PC-3 (cell line): Measurements from ENCODE around the gene SLC1A7. TPM values are rescaled to one million over a fixed set of nuclear protein-coding genes. Genes with fewer than 3 reads are reported as not detected.

Experiments
- ATAC-seq: fragments of 200-7000 bp; cut with Tn5 transposase; 2 replicates; pipeline ENCODE4 v1.9.1; 2020; ENCODE audit warnings: mild to moderate bottlenecking, moderate library complexity
- BruUV-seq: library from RNA; stranded (reverse); fragments of 400-500 nt; replicated peaks from 2 replicates; lab custom pipeline; 2021; lab: Mats Ljungman, UMichigan
- CTCF ChIA-PET: fragments of 300-600 bp; sonication (Branson Sonifier 250); formaldehyde crosslinking; loops from one replicate; lab custom pipeline; 2022; ENCODE audit warnings: antibody characterized with exemption; lab: Charles Lee
- POLR2A ChIA-PET: fragments of 300-600 bp; sonication (Branson Sonifier 250); formaldehyde crosslinking; loops from one replicate; lab custom pipeline; 2022; ENCODE audit warnings: antibody characterized with exemption; ENCODE audit not compliant: unreplicated experiment; lab: Charles Lee
- DNase-seq: peaks from one replicate; pipeline ENCODE4 v3.0.0-alpha.2; 2015
- H2AFZ ChIP-seq: fragments of 300-600 bp; sonication (generic); 2 replicates; pipeline ENCODE4 v1.6.0; 2016; ENCODE audit warnings: antibody characterized with exemption, low read length
- H3F3A ChIP-seq: fragments of 300-600 bp; sonication (generic); one replicate; pipeline ENCODE4 v1.6.0; 2017; ENCODE audit warnings: antibody characterized with exemption, low read length, control low read depth, mild to moderate bottlenecking; ENCODE audit not compliant: unreplicated experiment
- H3K27ac ChIP-seq: fragments of 300-600 bp; sonication (generic); 2 replicates; pipeline ENCODE4 v1.5.1; 2016; ENCODE audit warnings: mild to moderate bottlenecking, low read length
- H3K27me3 ChIP-seq: fragments of 300-600 bp; sonication (generic); 2 replicates; pipeline ENCODE4 v1.6.1; 2016; ENCODE audit warnings: low read length, mixed read lengths
- H3K36me3 ChIP-seq: fragments of 300-600 bp; sonication (generic); 2 replicates; pipeline ENCODE4 v1.6.1; 2016; ENCODE audit warnings: low read depth, mixed run types, low read length, mixed read lengths
- H3K4me1 ChIP-seq: fragments of 300-600 bp; sonication (generic); 2 replicates; pipeline ENCODE4 v1.5.1; 2016; ENCODE audit warnings: low read length; ENCODE audit not compliant: insufficient read depth
- H3K4me2 ChIP-seq: fragments of 300-600 bp; sonication (generic); 2 replicates; pipeline ENCODE4 v1.6.0; 2016; ENCODE audit warnings: low read length
- H3K4me3 ChIP-seq: fragments of 300-600 bp; sonication (generic); 2 replicates; pipeline ENCODE4 v1.5.1; 2016; ENCODE audit warnings: mild to moderate bottlenecking, low read length, mixed read lengths
- H3K79me2 ChIP-seq: fragments of 300-600 bp; sonication (generic); 2 replicates; pipeline ENCODE4 v1.6.1; 2017; ENCODE audit warnings: low read length, mixed read lengths
- H3K9ac ChIP-seq: fragments of 300-600 bp; sonication (generic); 2 replicates; pipeline ENCODE4 v1.6.0; 2016; ENCODE audit warnings: mild to moderate bottlenecking, low read length
- H3K9me2 ChIP-seq: fragments of 300-600 bp; sonication (generic); replicated peaks from 2 replicates; pipeline ENCODE4 v1.6.1; 2016; ENCODE audit warnings: mixed run types, low read length, mixed read lengths
- H3K9me3 ChIP-seq: fragments of 300-600 bp; sonication (generic); 2 replicates; pipeline ENCODE4 v1.6.1; 2016; ENCODE audit warnings: low read length, mixed read lengths
- H4K20me1 ChIP-seq: fragments of 300-600 bp; sonication (generic); 2 replicates; pipeline ENCODE4 v1.6.1; 2016; ENCODE audit warnings: low read length, mixed read lengths
- CTCF ChIP-seq: fragments of 300-600 bp; sonication (generic); conservative IDR thresholded peaks from 2 replicates; pipeline ENCODE4 v1.5.1; 2017; ENCODE audit warnings: antibody characterized with exemption, low read depth, mild to moderate bottlenecking, low read length
- EZH2 ChIP-seq: fragments of 300-600 bp; sonication (generic); IDR thresholded peaks from one replicate; pipeline ENCODE4 v1.6.1; 2017; ENCODE audit warnings: antibody characterized with exemption, mild to moderate bottlenecking, low read length; ENCODE audit not compliant: unreplicated experiment
- EZH2phosphoT487 ChIP-seq: fragments of 300-600 bp; sonication (generic); IDR thresholded peaks from 2 replicates; pipeline ENCODE4 v1.6.1; 2018; ENCODE audit warnings: mild to moderate bottlenecking, antibody characterized with exemption, low read length, borderline replicate concordance
- intact Hi-C: fragments of 100-400 bp; cut with micrococcal nuclease; formaldehyde crosslinking; loops from 2 replicates; pipeline ENCODE4 v1.9.0; 2023
- total RNA-seq: library from RNA; depleted of rRNA; stranded (reverse); fragments of >200 nt; gene quantifications from 2 replicates; pipeline ENCODE4 v1.2.3, GENCODE V29; 2014

The SLC1A7 gene
- total RNA-seq, 1 experiment from 2014 or later, result 0.26 TPM

- H3K9ac ChIP-seq, result no peak overlapping the region
- H4K20me1 ChIP-seq, result no peaks in the 10 kb centered on the region
- no peak overlapping the region for H2AFZ ChIP-seq
- no TSS peak for BruUV-seq
- no peak overlapping the region for H3K27ac ChIP-seq
- H3K27me3 ChIP-seq, result no peaks in the 10 kb centered on the region
- H3K4me2 ChIP-seq, result no peak overlapping the region
- H3K79me2 ChIP-seq, result no peaks in the 10 kb centered on the region
- H3K36me3 ChIP-seq, result no peaks in the 10 kb centered on the region
- TF ChIP-seq EZH2, result no peak
- no peak for TF ChIP-seq EZH2phosphoT487
- no peak for TF ChIP-seq CTCF
- H3K9me2 ChIP-seq, result no peaks in the 10 kb centered on the region
- ChIA-PET CTCF (no interaction called here), POLR2A (no interaction called here)
- H3K9me3 ChIP-seq, result no peaks in the 10 kb centered on the region
- H3F3A ChIP-seq, result no peaks in the 10 kb centered on the region
- DNase-seq (no peak), ATAC-seq (no peak)
- no peak overlapping the region for H3K4me3 ChIP-seq
- intact Hi-C loops, result no loop called here
- peaks cover 12% of the 10 kb centered on the region for H3K4me1 ChIP-seq
Measured at GRCh38 chr1:53080041-53080440, 62.4 kb downstream of the SLC1A7 start.

- intact Hi-C loops, result no loop called here
- Histone ChIP-seq H3K79me2 (no peaks in the 10 kb centered on the region), H3K36me3 (no peaks in the 10 kb centered on the region), H3F3A (no peaks in the 10 kb centered on the region), H4K20me1 (no peaks in the 10 kb centered on the region), H3K4me1 (peaks cover 5% of the 10 kb centered on the region), H3K9ac (no peak overlapping the region), H3K9me3 (no peaks in the 10 kb centered on the region), H3K27me3 (no peaks in the 10 kb centered on the region), H3K27ac (no peak overlapping the region), H3K9me2 (no peaks in the 10 kb centered on the region), H3K4me2 (no peak overlapping the region), H2AFZ (no peak overlapping the region), H3K4me3 (no peak overlapping the region)
- BruUV-seq, result no TSS peak
- ATAC-seq (no peak), DNase-seq (no peak)
- ChIA-PET CTCF (no interaction called here), POLR2A (no interaction called here)
- TF ChIP-seq EZH2, result no peak
Measured at GRCh38 chr1:53079251-53079650, 63.2 kb downstream of the SLC1A7 start.

- no peaks in the 10 kb centered on the region for H3F3A ChIP-seq
- H3K27ac ChIP-seq, result no peak overlapping the region
- no peaks in the 10 kb centered on the region for H4K20me1 ChIP-seq
- H3K79me2 ChIP-seq, result no peaks in the 10 kb centered on the region
- H3K4me1 ChIP-seq, result no peaks in the 10 kb centered on the region
- ATAC-seq (no peak), DNase-seq (no peak)
- ChIA-PET POLR2A (no interaction called here), CTCF (no interaction called here)
- intact Hi-C loops, result no loop called here
- no peaks in the 10 kb centered on the region for H3K9me3 ChIP-seq
- H3K4me2 ChIP-seq, result no peak overlapping the region
- BruUV-seq, result no TSS peak
- H3K9ac ChIP-seq, result no peak overlapping the region
- H3K4me3 ChIP-seq, result no peak overlapping the region
- no peaks in the 10 kb centered on the region for H3K9me2 ChIP-seq
- TF ChIP-seq EZH2phosphoT487 (no peak), EZH2 (no peak), CTCF (no peak)
- no peaks in the 10 kb centered on the region for H3K36me3 ChIP-seq
- no peak overlapping the region for H2AFZ ChIP-seq
- H3K27me3 ChIP-seq, result no peaks in the 10 kb centered on the region
Measured at GRCh38 chr1:53078333-53079101, 63.9 kb downstream of the SLC1A7 start.
